T-helper 1 cell treated with Interleukin-12 subunit alpha and Interleukin-12 subunit beta and Interleukin-4 antibody, amounts not matched to agents 30 ng/mL and 1 ng/mL, for 36 hours (primary cell): Measurements from ENCODE around the gene NARS2. TPM values are rescaled to one million over a fixed set of nuclear protein-coding genes. Genes with fewer than 3 reads are reported as not detected.

Experiments used
- intact Hi-C: fragments of 100-400 bp; cut with micrococcal nuclease; formaldehyde crosslinking; loops from one replicate; pipeline ENCODE4 v1.15.1; 2024
- total RNA-seq: library from RNA; stranded (reverse); gene quantifications from 2 replicates; pipeline ENCODE4 v1.2.3, GENCODE V29; 2022

NARS2 gene
- total RNA-seq, 1 donor from 2014 or later = 15.8 TPM

- intact Hi-C loops = no loop called here
These were observed 124.8 kb downstream of the NARS2 start for GRCh38 chr11:78449866-78450265.

GRCh38 chr11:78446210-78446609, 128.5 kb downstream of the NARS2 start:
- intact Hi-C loops = no loop called here

- intact Hi-C loops = no loop called here
These were observed 129.9 kb downstream of the NARS2 start for GRCh38 chr11:78444726-78445125.

- intact Hi-C loops = no loop called here
These were observed 132.7 kb downstream of the NARS2 start for GRCh38 chr11:78441956-78442355.

GRCh38 chr11:78438298-78438975, 136.2 kb downstream of the NARS2 start:
- intact Hi-C loops = no loop called here

- intact Hi-C loops = loop anchor here (1.0 kb wide), 1 partner anchor 205 kb away; no protein-coding TSS in a partner anchor
These were observed 141.7 kb downstream of the NARS2 start for GRCh38 chr11:78432956-78433355.

GRCh38 chr11:78432058-78432515, 142.6 kb downstream of the NARS2 start:
- intact Hi-C loops = loop anchor here (1.0 kb wide), 1 partner anchor 204 kb away; no protein-coding TSS in a partner anchor

GRCh38 chr11:78429660-78430059, 145.0 kb downstream of the NARS2 start:
- intact Hi-C loops = no loop called here

GRCh38 chr11:78429209-78429608, 145.5 kb downstream of the NARS2 start:
- intact Hi-C loops = no loop called here

- intact Hi-C loops = no loop called here
These were observed 145.9 kb downstream of the NARS2 start for GRCh38 chr11:78428773-78429172.

GRCh38 chr11:78428266-78428636, 146.4 kb downstream of the NARS2 start:
- intact Hi-C loops = no loop called here

- intact Hi-C loops = no loop called here
These were observed 146.9 kb downstream of the NARS2 start for GRCh38 chr11:78427615-78428265.

GRCh38 chr11:78426845-78427244, 147.8 kb downstream of the NARS2 start:
- intact Hi-C loops = no loop called here

GRCh38 chr11:78425399-78426070, 149.1 kb downstream of the NARS2 start:
- intact Hi-C loops = loop anchor here (1.0 kb wide), 1 partner anchor 8 kb away; the partner anchor contains the start of gene GAB2

- intact Hi-C loops = loop anchor here (1.0 kb wide), 1 partner anchor 7 kb away; the partner anchor contains the start of gene GAB2
These were observed 150.1 kb downstream of the NARS2 start for GRCh38 chr11:78424334-78425270.

- intact Hi-C loops = no loop called here
These were observed 151.4 kb downstream of the NARS2 start for GRCh38 chr11:78423241-78423640.

GRCh38 chr11:78420796-78421209, 153.9 kb downstream of the NARS2 start:
- intact Hi-C loops = no loop called here

GRCh38 chr11:78420255-78420764, 154.4 kb downstream of the NARS2 start:
- intact Hi-C loops = no loop called here

- intact Hi-C loops = loop anchor here (2.0 kb wide), 1 partner anchor 425 kb away; the partner anchor contains the start of gene INTS4
These were observed 155.3 kb downstream of the NARS2 start for GRCh38 chr11:78419327-78419726.

- intact Hi-C loops = loop anchor here (2.0 kb wide), 1 partner anchor 424 kb away; the partner anchor contains the start of gene INTS4
These were observed 156.0 kb downstream of the NARS2 start for GRCh38 chr11:78418584-78419211.
